DMS 273 (cell line): ENCODE results near the gene INPP5A.

Source experiments
- DNase-seq: peaks from one replicate; lab custom pipeline; 2025; ENCODE audit not compliant: unreplicated experiment; lab: John Stamatoyannopoulos, UW

The INPP5A gene

GRCh38 chr10:132774181-132774901 lies 236.8 kb downstream of the INPP5A start:
- DNase-seq: no peak

GRCh38 chr10:132774902-132775863 lies 237.6 kb downstream of the INPP5A start:
- DNase-seq: peak; percentile 21

- DNase-seq: no peak
Observed at GRCh38 chr10:132776186-132776585, 238.6 kb downstream of the INPP5A start.

- DNase-seq: no peak
Observed at GRCh38 chr10:132776821-132777220, 239.2 kb downstream of the INPP5A start.

- no peak for DNase-seq
Observed at GRCh38 chr10:132777441-132777840, 239.9 kb downstream of the INPP5A start.

GRCh38 chr10:132779549-132780294 lies 242.1 kb downstream of the INPP5A start:
- no peak for DNase-seq

- DNase-seq: no peak
Observed at GRCh38 chr10:132780356-132780755, 242.8 kb downstream of the INPP5A start.

- DNase-seq: no peak
Observed at GRCh38 chr10:132781556-132781955, 244.0 kb downstream of the INPP5A start.

- DNase-seq: no peak
Observed at GRCh38 chr10:132783165-132783939, 245.8 kb downstream of the INPP5A start.

- DNase-seq: no peak
Observed at GRCh38 chr10:132783940-132784865, 246.6 kb downstream of the INPP5A start.

- DNase-seq: no peak
Observed at GRCh38 chr10:132784866-132785722, 247.5 kb downstream of the INPP5A start.

- DNase-seq: peak; percentile 33
Observed at GRCh38 chr10:132785723-132786475, 248.3 kb downstream of the INPP5A start, which contains the start of gene NKX6-2. NKX6-2 (minus strand) TSS chr10:132786147; CDS start chr10:132785948, 199 bp downstream.

GRCh38 chr10:132786476-132786883 lies 248.9 kb downstream of the INPP5A start:
- DNase-seq: no peak

- peak; percentile 27 for DNase-seq
Observed at GRCh38 chr10:132786884-132787494, 249.4 kb downstream of the INPP5A start.

- DNase-seq: peak; percentile 57
Observed at GRCh38 chr10:132787495-132788179, 250.1 kb downstream of the INPP5A start.

GRCh38 chr10:132788180-132788830 lies 250.7 kb downstream of the INPP5A start:
- DNase-seq: peak; percentile 39
